Subcutaneous adipose tissue (tissue), 4 donors: ENCODE data around the gene MGLL. TPM values are rescaled to one million over a fixed set of nuclear protein-coding genes. Genes with fewer than 3 reads are reported as not detected.

Experiments used
- total RNA-seq, 4 donors: library from RNA; depleted of rRNA; stranded (reverse); fragments of >200 nt; gene quantifications; one replicate each; pipeline ENCODE4 v1.1.0, GENCODE V29; 2016
- TF ChIP-seq, protein P1 (sequence below): fragments of 450-650 bp; IDR thresholded peaks from one replicate; pipeline ENCODE4 v1.5.1; 2016; ENCODE audit warnings: low read depth, mild to moderate bottlenecking, control low read depth, antibody characterized with exemption, moderate library complexity

Gene MGLL
- total RNA-seq, 4 donors from 2014 or later = 83.9 to 292 (median 110) TPM

DNA sequence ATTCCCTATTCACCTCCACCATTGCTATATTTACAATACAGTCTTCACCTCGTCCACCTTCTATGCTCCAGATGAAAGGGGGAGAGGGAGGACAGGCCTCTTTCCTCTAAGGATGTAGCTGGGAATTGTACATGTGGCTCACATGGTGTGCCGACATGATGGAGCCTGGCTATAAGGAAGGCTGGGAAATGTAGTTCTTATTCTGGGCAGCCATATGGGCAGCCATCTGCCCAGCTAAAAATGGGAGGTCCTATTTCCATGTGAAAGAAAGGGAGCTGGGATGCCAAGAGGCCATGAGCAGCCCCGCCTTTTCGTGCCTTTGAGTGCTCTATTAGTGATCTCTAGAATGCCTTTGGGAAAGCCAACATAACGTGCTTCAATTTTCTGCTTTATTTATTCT lies 27.1 kb upstream of the MGLL start:
- TF ChIP-seq, protein P1, sequence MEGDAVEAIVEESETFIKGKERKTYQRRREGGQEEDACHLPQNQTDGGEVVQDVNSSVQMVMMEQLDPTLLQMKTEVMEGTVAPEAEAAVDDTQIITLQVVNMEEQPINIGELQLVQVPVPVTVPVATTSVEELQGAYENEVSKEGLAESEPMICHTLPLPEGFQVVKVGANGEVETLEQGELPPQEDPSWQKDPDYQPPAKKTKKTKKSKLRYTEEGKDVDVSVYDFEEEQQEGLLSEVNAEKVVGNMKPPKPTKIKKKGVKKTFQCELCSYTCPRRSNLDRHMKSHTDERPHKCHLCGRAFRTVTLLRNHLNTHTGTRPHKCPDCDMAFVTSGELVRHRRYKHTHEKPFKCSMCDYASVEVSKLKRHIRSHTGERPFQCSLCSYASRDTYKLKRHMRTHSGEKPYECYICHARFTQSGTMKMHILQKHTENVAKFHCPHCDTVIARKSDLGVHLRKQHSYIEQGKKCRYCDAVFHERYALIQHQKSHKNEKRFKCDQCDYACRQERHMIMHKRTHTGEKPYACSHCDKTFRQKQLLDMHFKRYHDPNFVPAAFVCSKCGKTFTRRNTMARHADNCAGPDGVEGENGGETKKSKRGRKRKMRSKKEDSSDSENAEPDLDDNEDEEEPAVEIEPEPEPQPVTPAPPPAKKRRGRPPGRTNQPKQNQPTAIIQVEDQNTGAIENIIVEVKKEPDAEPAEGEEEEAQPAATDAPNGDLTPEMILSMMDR = no peak

DNA sequence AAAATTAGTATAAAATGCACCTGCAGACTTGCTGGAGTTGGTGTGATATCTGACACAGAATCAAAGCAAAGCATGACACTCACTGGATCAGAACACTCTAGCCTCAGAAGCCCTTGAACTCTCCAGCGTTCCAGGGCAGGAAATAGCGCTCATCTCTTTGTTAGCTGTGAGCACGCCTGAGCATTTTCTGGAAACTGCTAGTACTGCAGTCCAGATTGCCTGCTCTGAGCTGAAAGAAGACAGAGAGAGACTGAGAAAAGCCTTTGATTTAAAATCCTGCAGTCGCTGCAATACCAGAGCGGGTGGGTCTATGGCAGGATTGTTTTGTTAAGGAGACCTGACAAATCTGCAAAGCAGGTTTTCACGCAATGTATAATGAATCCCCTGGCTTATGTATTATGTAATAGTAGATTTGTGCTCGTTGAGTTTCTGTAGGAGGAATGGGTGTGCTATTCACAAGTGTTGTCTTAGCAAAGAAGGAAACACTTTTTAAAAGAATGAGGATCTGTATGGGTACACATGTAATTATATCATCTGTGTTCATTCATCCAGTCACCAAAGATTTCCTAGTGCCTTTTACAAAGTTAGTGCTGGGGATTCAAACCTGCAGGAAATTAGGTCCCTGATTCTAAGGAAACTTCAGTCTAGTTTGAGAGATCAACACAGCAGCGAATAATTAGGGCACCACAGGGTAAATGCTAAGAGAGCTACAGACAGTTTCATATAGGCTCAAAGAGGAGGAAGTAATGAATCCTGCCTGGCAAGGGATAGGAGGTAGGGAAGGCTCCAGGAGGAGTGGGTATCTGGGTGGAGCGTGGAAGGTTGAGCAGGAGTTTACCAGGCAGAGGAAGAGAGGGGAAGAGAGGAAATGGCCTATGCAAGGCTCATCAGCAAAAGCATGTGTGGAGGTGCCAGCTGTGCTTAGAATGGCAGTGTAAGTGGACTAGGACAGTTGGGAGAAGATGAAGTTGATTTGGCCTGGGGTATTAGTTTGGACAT lies 26.1 kb upstream of the MGLL start:
- TF ChIP-seq, protein P1 = no peak

DNA sequence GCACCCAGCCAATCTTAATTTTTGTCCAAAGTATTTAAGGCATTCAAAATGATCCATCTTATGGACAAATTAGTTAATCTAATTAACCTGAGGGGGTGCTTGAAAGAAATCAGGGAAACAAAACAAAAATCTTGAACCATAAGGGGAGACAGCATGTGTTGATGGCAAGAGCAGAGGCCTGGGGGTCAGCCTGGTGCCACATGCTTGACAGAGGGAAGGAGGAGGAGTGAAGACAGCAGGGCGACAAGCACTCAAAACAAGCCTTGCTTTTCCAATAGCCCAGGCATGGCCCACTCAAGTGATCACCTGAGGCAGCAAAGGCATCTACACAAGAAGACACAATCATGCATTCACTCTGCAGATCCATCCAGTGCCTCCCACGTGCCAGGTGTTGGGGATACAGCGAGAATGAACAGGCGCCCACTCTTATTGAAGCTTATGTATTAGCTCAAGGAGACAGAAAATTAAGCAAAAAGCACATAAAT lies 25.0 kb upstream of the MGLL start:
- TF ChIP-seq, protein P1 = no peak

DNA sequence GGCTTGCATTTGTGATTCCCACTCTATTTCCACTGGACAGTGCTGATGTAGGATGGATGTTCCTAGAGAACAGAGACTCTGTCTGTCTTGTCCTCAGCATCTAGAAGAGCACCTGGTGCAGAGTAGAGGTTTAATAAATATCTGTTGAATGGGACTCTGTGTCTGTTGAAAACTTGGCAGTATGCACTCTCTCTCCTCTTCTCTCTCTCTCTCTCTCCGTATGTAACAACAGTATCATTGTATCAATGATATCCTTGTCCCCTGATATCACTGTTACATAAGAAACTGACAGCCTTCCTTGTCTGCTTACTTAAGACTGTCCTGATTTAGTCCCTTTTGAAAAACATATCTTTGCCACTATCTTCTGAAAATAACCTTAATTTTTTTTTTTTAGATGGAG lies 24.3 kb upstream of the MGLL start:
- TF ChIP-seq, protein P1 = no peak

DNA sequence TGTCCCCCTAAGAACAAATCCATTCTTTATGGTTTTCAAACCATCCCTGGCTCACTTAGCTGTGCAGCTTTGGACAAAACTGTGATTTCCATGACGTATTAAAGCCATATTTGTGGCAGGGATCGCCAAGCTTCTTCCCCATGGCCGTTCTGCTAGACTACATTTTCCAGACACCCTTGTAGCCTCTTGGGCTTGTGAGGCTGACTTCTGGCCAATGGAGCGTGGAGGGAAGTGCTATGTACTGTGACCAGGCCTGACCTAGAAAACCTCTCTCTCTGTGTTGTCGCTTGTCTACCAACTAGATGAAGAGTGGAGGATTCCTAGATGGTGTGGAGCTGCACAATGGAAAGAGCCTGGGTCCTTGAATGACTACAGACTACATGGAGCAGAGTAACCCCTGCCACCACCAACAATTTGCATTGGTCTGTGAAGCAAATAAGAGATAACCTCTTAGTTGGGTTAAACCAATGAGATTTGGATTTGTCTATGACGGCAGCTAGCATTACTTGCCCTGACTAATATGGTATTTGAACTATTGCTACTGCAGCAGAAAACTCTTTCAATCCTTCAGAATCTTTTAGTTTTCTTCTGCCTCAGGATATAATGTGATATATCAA lies 22.1 kb upstream of the MGLL start:
- TF ChIP-seq, protein P1 = no peak

DNA sequence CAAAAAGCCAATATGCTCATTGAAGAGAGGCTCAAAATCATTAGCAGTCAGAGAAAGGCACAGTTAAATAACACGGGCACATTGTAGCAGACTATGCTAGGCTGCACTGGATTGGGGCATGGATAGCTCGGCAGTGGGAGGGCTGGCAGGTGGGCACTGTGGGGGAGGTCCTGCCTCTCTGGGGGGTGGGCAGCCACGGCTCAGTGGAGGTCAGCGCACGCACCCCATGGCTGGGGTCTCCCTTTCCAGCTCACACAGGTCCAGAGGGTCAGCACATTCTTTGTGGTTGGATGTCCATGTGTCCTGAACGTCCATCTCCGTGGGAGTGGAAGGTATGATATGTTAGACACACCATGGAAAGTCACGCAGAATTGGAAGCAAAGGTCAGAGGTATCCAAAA lies 18.4 kb upstream of the MGLL start:
- TF ChIP-seq, protein P1 = no peak

DNA sequence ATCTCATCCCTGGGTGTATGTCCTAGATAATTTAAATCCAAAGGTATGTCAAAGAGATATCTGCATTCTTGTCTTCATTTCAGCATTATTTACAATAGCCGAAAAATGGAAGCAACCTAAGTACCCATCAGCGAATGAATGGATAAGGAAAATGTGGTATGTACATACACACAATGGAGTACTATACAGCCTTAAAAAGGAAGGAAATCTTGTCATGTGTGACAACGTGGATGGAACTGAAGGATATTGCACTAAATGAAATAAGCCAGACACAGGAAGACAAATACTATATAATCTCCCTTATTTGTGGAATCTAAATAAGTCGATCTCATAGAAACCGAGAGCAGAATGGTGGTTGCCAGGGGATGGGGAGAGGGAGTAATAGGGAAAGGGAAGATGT lies 16.8 kb upstream of the MGLL start:
- TF ChIP-seq, protein P1 = no peak
